ENCODE data around the gene DLG2. TPM values are rescaled to one million over a fixed set of nuclear protein-coding genes. Genes with fewer than 3 reads are reported as not detected.

The DLG2 gene
- total and polyA plus RNA-seq, 9 of the 15 experiments (the other 6 are each of a cell fraction or from before 2014, with no cell fraction given): 0.52 to 1.6 (median 0.95) TPM

DNA sequence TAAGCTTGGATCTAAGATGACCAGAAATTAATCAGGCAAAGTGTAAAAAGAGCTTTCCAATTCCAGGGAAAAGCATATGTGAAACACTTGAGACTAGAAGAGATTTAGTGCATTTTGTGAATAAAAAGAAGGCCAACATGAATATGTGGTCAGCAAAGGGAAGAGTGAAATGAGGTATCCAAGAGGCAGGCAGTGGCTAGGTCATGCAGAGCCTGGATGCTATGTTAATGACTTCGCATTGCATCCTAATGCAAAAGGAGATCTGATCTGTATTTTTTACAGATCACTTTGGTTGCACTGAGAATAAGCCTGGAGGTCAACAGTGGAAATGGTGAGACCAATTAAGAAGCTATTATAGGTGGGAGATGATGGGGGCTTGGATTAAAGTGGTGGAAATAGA lies 1699.7 kb downstream of the DLG2 start:
- no peaks in the 10 kb centered on the region for H3K36me3 ChIP-seq (ENCODE audit: control insufficient read depth, insufficient read depth, low read length)
- H3K27me3 ChIP-seq (ENCODE audit: control insufficient read depth in 2 of 2, insufficient read depth in 2 of 2, low read length in 2 of 2): no peaks in the 10 kb centered on the region
- no peak for ATAC-seq
- no peak overlapping the region for H3K9ac ChIP-seq (ENCODE audit: insufficient read depth in 1 of 2, low read depth in 2 of 2, low read length in 2 of 2)
- no peak for TF ChIP-seq ZNF507 (tag; conservative IDR thresholded peaks at IDR 0.05)
- no peak for TF ChIP-seq NR2F6 (CRISPR knock-in tag; IDR thresholded peaks at IDR 0.05)
- TF ChIP-seq U2AF1 (optimal IDR thresholded peaks at IDR 0.05; ENCODE audit: low read depth, low read length): no peak
- TF ChIP-seq, protein P1, sequence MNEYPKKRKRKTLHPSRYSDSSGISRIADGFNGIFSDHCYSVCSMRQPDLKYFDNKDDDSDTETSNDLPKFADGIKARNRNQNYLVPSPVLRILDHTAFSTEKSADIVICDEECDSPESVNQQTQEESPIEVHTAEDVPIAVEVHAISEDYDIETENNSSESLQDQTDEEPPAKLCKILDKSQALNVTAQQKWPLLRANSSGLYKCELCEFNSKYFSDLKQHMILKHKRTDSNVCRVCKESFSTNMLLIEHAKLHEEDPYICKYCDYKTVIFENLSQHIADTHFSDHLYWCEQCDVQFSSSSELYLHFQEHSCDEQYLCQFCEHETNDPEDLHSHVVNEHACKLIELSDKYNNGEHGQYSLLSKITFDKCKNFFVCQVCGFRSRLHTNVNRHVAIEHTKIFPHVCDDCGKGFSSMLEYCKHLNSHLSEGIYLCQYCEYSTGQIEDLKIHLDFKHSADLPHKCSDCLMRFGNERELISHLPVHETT (CRISPR knock-in tag; conservative IDR thresholded peaks at IDR 0.05 in 1 of 2, IDR thresholded peaks at IDR 0.05 in 1 of 2): no peak
- TF ChIP-seq ZFX (CRISPR knock-in tag; IDR thresholded peaks at IDR 0.05): no peak
- ChIA-PET POLR2A (no interaction called here), CTCF (ENCODE audit: low intra/inter-chr PET ratio) (interaction anchor here (0.6 kb wide), 1 partner anchor 1681 kb away, joined by 3 read pairs; no protein-coding TSS in a partner anchor)
- no peak overlapping the region for H3K27ac ChIP-seq (ENCODE audit: extremely low read depth, low read depth, low read length)
- no peak for FAIRE-seq
- no peak for DNase-seq (ENCODE audit: extremely low read depth in 1 of 4, low spot score in 3 of 4)
- no peaks in the 10 kb centered on the region for H4K20me1 ChIP-seq (replicated peaks; ENCODE audit: control insufficient read depth, insufficient read depth, low read length)
- BruUV-seq (replicated peaks): no TSS peak
- no peaks in the 10 kb centered on the region for H3K79me2 ChIP-seq (ENCODE audit: control insufficient read depth, insufficient read depth, low read length)
- H2AFZ ChIP-seq (ENCODE audit: low read depth, low read length): no peak overlapping the region
- 9% methylated on average over 1 of the region's 1 CpG for WGBS (ENCODE audit: insufficient coverage, low coverage, missing lambda C conversion rate)
- intact Hi-C loops (cut with micrococcal nuclease): no loop called here
- H3K9me1 ChIP-seq (ENCODE audit: control insufficient read depth, insufficient read depth, low read length): no peaks in the 10 kb centered on the region
- no peak overlapping the region for H3K4me2 ChIP-seq (ENCODE audit: insufficient read depth, low read length)
- in situ Hi-C loops (cut with MboI): no loop called here
- H3K4me3 ChIP-seq: no peak overlapping the region
- no peaks in the 10 kb centered on the region for H3K9me3 ChIP-seq (replicated peaks; ENCODE audit: control insufficient read depth, insufficient read depth, low read depth, low read length)
- no peaks in the 10 kb centered on the region for H3K4me1 ChIP-seq (replicated peaks in 1 of 2; ENCODE audit: control insufficient read depth in 2 of 2, insufficient read depth in 2 of 2, low read length in 2 of 2)

Data from K562 (cell line).